Right cardiac atrium (tissue), 5 donors: ENCODE data around the gene CCDC15. TPM values are rescaled to one million over a fixed set of nuclear protein-coding genes. Genes with fewer than 3 reads are reported as not detected.

Experiments
- ATAC-seq, 2 donors: fragments of 200-7000 bp; cut with Tn5 transposase; one replicate each; pipeline versions ENCODE4 v1.8.0 to v1.9.1; 2020; ENCODE audit warnings: moderate library complexity in 2 of 2, mild to moderate bottlenecking in 1 of 2
- DNase-seq, 3 donors: peaks; one replicate each; pipeline ENCODE4 v3.0.0-alpha.2; 2020
- H3K27ac ChIP-seq: one replicate; pipeline ENCODE4 v1.5.1; 2013; ENCODE audit warnings: mild to moderate bottlenecking, low read length, control low read depth, moderate library complexity
- H3K27me3 ChIP-seq: one replicate; pipeline ENCODE4 v1.6.1; 2013; ENCODE audit not compliant: control insufficient read depth, insufficient read depth
- H3K4me1 ChIP-seq: one replicate; pipeline ENCODE4 v1.6.1; 2013; ENCODE audit warnings: low read length; ENCODE audit not compliant: control insufficient read depth, insufficient read depth
- H3K4me3 ChIP-seq: one replicate; pipeline ENCODE4 v1.5.1; 2013; ENCODE audit warnings: low read length, control low read depth
- H3K9me3 ChIP-seq: one replicate; pipeline ENCODE4 v1.6.1; 2013; ENCODE audit warnings: low read length; ENCODE audit not compliant: control insufficient read depth
- WGBS: extraction: QIAGEN DNeasy Blood & Tissue Kit; methylation state at CpG from one replicate; pipeline ENCODE4 v1.1.7; 2013; 5-methylcytosine and 5-hydroxymethylcytosine counted together
- intact Hi-C, 4 donors: fragments of 100-400 bp; cut with DNase I; formaldehyde crosslinking; loops; one replicate each; pipeline versions ENCODE4 v1.11.0 to v1.14.0; 2022 to 2023
- polyA plus RNA-seq: library from polyadenylated mRNA; stranded (reverse); fragments of 200-250 nt; gene quantifications from one replicate; pipeline ENCODE4 v1.2.3, GENCODE V29; 2013
- total RNA-seq, 4 donors: library from RNA; stranded (reverse); fragmentation: NEBNext Ultra II Directional; extraction: Animal tissue kit (Norgen Biotek cat#: 25700); gene quantifications; one replicate each; pipeline ENCODE4 v1.2.1, GENCODE V29; 2021
- donor health status: healthy with polysubstance abuse.
- donor health status: DM: no; HTN: yes; CAD: no.
- donor health status: DM: no; HTN: no; CAD: no.
- donor health status: DM: no; HTN: yes; CAD: no; lungs with severe emphysema.
- donor health status: DM: yes; HTN: yes; CAD: no.

The CCDC15 gene
- total and polyA plus RNA-seq, 5 donors, result 0.09 to 0.47 (median 0.25) TPM

DNA sequence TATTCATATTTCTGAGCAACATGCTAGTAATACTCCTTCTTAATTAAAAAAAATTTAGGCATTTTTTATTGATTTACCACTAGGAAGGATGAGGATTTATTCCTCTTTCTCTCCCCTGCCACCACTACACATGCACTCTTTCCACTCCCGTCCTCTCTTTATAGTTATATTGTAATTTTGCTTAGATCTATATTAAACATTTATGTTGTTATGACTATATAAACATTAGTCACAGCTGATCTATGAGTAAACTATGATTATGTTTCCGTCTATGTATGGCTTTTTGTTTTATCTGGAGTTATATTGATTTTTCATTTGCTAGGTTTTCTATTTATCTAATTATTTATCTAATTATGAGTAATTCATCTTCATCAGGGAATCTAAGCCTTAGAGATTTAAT, 17.8 kb downstream of the CCDC15 start:
- Histone ChIP-seq H3K9me3 (no peaks in the 10 kb centered on the region), H3K27me3 (no peaks in the 10 kb centered on the region), H3K27ac (no peak overlapping the region), H3K4me3 (no peak overlapping the region), H3K4me1 (no peaks in the 10 kb centered on the region)
- ATAC-seq (no peak), DNase-seq (no peak)
- 95% methylated on average over 2 of the region's 2 CpGs for WGBS
- intact Hi-C loops, result no loop called here

GRCh38 chr11:124976531-124976930, 22.5 kb downstream of the CCDC15 start:
- no peak for ATAC-seq
- Histone ChIP-seq H3K27me3 (no peaks in the 10 kb centered on the region), H3K4me1 (no peaks in the 10 kb centered on the region), H3K4me3 (no peak overlapping the region), H3K27ac (no peak overlapping the region), H3K9me3 (no peaks in the 10 kb centered on the region)
- WGBS, result 87% methylated on average over 3 of the region's 3 CpGs
- DNase-seq, result no peak
- intact Hi-C loops, result no loop called here

GRCh38 chr11:124977006-124977405, 23.0 kb downstream of the CCDC15 start:
- ATAC-seq (no peak), DNase-seq (no peak)
- Histone ChIP-seq H3K4me1 (no peaks in the 10 kb centered on the region), H3K27ac (no peak overlapping the region), H3K9me3 (no peaks in the 10 kb centered on the region), H3K27me3 (no peaks in the 10 kb centered on the region), H3K4me3 (no peak overlapping the region)
- WGBS, result 76% methylated on average over 2 of the region's 2 CpGs
- intact Hi-C loops, result no loop called here

DNA sequence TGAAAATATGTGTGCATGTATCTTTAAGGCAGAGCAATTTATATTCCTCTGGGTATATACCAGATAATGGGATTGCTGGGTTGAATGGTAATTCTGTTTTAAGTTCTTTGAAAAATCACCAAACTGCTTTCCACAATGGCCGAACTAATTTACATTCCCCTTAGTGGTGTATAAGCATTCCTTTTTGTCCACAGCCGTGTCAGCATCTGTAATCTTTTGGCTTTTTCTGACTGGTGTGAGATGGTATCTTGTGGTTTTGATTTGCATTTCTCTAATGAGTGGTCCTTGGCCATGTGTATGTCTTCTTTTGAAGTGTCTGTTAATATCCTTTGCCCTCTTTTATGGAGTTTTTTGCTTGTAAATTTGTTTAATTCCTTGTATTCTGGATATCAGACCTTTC, 24.3 kb downstream of the CCDC15 start:
- Histone ChIP-seq H3K4me3 (no peak overlapping the region), H3K9me3 (no peaks in the 10 kb centered on the region), H3K27me3 (no peaks in the 10 kb centered on the region), H3K4me1 (no peaks in the 10 kb centered on the region), H3K27ac (no peak overlapping the region)
- WGBS, result 93% methylated on average over 2 of the region's 2 CpGs
- intact Hi-C loops, result no loop called here
- DNase-seq, result no peak
- no peak for ATAC-seq

DNA sequence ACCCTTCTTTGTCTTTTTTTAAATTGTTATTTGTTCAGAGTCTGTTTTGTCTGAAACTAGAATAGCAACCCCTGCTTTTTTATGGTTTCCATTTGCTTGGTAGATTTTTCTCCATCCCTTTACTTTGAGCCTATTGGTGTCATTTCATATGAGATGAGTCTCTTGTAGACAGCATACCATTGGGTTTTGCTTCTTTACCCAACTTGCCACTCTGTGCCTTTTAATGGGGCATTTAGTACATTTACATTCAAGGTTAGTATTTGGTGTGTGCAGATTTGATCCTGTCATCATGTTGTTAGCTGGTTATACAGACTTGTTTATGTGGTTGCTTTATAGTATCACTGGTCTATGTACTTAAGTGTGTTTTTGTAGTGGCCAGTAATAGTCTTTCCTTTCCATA, 28.0 kb downstream of the CCDC15 start:
- ATAC-seq (no peak), DNase-seq (no peak)
- no peaks in the 10 kb centered on the region for H3K27me3 ChIP-seq
- H3K27ac ChIP-seq, result no peak overlapping the region
- no peaks in the 10 kb centered on the region for H3K4me1 ChIP-seq
- no peak overlapping the region for H3K4me3 ChIP-seq
- intact Hi-C loops, result no loop called here
- no peaks in the 10 kb centered on the region for H3K9me3 ChIP-seq

DNA sequence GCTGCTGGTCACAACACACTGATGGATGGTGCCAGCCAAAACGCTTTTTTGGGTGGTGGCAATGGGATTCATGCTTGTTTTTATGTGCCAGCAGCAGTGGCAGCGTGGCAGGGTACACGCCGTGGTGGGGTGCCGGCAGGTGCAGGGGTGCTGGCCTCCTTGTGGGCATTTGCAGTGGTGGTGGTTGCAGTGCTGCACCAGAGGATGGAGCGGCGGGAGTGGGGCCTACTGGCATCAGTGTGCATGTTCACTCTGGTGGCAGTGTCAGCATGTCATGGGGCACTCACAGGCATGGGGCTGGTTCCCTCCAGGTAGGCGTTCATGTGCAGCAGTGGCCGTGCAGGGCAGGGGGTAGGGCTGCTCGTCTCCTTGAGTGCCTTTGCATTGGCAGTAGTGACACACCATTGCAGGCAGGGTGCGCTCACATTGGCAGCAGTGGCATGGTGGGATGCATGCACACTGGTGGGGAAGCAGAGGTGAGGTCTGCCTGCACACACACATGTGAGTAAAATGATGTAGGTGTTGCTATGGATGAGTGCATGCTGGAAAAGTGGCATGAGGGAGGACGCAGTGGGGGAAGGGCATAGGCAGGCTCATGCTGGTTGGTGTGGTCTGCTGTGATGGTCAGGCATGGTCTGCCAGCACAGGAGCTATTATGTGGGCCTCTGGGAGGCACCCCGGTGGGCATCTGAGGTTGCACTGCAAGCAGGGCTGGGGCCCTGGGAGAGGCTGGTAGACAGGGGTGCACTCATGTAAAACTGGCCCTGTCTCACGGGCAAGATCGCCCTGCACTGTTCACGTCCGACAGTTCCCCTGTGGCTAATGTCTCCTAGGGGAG, 29.9 kb downstream of the CCDC15 start:
- H3K4me1 ChIP-seq, result no peaks in the 10 kb centered on the region
- H3K9me3 ChIP-seq, result no peaks in the 10 kb centered on the region
- intact Hi-C loops, result no loop called here
- H3K4me3 ChIP-seq, result no peak overlapping the region
- whole genome bisulfite sequencing, result 96% methylated on average over 17 of the region's 17 CpGs
- H3K27me3 ChIP-seq, result no peaks in the 10 kb centered on the region
- DNase-seq, result peak in 2 of 3 donors; percentile 13 to 14
- H3K27ac ChIP-seq, result no peak overlapping the region
- no peak for ATAC-seq

DNA sequence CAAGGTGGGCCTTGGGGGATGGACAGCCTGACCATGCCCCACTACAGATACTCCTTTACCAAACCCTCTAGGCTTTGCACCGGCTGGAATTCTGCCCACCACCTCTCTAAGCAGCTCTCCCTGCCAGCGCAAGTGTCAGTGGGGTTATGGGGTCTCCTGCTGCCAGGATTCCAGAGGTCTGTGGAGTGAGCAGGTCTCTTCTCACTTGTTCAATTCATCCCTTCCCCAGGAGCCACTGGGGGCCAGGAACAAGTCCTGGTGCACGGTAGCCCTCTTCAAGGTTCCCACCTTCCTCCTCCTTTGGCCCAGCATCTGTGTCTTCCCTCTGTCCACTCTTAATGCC, 30.5 kb downstream of the CCDC15 start:
- intact Hi-C loops, result no loop called here
- no peaks in the 10 kb centered on the region for H3K27me3 ChIP-seq
- 94% methylated on average over 3 of the region's 3 CpGs for WGBS
- no peak overlapping the region for H3K4me3 ChIP-seq
- no peaks in the 10 kb centered on the region for H3K4me1 ChIP-seq
- DNase-seq (no peak), ATAC-seq (no peak)
- H3K27ac ChIP-seq, result no peak overlapping the region
- no peaks in the 10 kb centered on the region for H3K9me3 ChIP-seq

DNA sequence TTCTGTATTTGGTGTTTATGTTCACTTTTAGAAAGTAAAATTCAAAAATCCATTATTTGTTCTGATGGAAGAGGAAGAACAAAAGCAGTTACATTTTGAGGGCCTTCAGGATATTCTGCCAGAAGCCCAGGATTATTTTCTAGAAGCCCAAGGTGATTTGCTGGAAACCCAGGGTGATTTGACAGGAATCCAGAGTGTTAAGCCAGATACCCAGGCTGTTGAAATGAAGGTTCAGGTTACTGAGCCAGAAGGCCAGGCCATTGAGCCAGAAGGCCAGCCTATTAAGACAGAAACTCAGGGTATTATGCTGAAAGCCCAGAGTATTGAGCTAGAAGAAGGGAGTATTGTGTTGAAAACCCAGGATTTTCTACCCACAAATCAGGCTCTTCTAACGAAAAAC, 33.1 kb downstream of the CCDC15 start:
- ATAC-seq (no peak), DNase-seq (no peak)
- Histone ChIP-seq H3K9me3 (no peaks in the 10 kb centered on the region), H3K4me3 (no peak overlapping the region), H3K27ac (no peak overlapping the region), H3K27me3 (no peaks in the 10 kb centered on the region), H3K4me1 (no peaks in the 10 kb centered on the region)
- 90% methylated on average over 1 of the region's 1 CpG for WGBS
- intact Hi-C loops, result no loop called here

DNA sequence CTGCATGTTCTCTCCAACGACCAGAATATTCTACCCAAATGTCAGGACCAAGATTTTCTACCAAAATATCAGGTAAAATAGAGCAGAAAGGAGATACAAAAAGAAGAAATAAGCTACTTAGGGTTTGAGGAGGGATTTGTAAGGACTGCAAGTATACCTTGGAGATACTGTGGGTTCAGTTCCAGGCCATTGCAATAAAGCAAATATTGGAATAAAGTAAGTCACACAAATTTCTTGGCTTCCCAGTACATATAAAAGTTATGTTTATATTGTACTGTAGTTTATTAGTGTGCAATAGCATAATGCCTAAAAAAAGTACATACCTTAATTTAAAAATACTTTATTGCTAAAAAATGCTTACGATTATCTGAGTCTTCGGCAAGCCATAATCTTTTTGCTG, 34.1 kb downstream of the CCDC15 start:
- no peak for ATAC-seq
- intact Hi-C loops, result no loop called here
- 91% methylated on average over 3 of the region's 3 CpGs for WGBS
- Histone ChIP-seq H3K9me3 (no peaks in the 10 kb centered on the region), H3K27ac (no peak overlapping the region), H3K4me1 (no peaks in the 10 kb centered on the region), H3K27me3 (no peaks in the 10 kb centered on the region), H3K4me3 (no peak overlapping the region)
- no peak for DNase-seq

DNA sequence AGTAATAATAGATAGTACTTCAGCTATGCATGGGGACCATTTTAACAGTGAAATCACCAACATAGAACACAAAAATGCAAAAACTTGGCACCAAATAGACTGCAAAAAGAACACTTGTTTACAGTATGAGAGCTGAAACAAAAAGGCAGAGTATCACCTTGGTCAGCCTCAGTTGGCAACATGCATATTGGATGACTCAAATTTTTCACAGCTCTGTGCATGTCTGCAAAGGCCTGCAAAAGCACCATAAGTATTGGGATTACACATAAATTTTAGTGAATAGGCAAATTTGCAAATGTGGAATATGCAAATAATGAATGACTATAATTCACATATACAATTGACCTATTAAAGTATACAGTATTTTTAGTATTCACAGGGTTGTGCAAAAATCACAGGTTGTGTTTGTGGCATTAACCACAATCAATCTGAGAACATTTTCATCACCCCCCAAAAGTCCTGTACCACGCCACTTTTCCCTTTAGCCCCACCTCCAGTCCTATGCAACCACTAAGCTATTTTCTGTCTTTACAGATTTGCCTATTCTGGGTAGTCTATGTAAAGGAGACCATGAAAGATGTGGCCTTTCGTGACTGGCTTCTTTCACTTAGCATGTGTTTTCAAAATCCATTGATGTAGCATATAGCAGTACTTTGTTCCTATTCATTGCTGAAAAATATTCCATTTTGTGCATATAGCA, 47.2 kb downstream of the CCDC15 start:
- H3K27me3 ChIP-seq, result no peaks in the 10 kb centered on the region
- H3K27ac ChIP-seq, result no peak overlapping the region
- H3K4me1 ChIP-seq, result no peaks in the 10 kb centered on the region
- no peak for ATAC-seq
- no peak for DNase-seq
- H3K4me3 ChIP-seq, result no peak overlapping the region
- no peaks in the 10 kb centered on the region for H3K9me3 ChIP-seq
- intact Hi-C loops, result no loop called here
- WGBS, result 97% methylated on average over 2 of the region's 2 CpGs

DNA sequence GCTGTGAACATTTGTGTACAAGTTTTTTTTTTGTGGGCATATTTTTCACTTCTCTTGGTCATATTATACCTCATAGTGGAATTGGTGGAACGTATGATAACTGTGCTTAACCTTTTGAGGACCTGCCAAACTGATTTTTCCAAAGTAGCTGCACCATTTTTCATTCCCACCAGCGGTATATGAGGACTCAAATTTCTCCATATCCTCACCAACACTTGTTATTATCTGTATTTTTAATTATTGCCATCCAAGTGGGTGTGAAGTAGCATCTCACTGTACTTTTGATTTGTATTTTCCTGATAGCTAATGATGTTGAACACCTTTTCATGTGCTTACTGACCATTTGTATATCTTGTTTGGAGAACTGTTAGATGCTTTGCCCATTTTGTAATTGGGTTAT, 47.8 kb downstream of the CCDC15 start:
- ATAC-seq (no peak), DNase-seq (no peak)
- intact Hi-C loops, result no loop called here
- Histone ChIP-seq H3K27me3 (no peaks in the 10 kb centered on the region), H3K4me1 (no peaks in the 10 kb centered on the region), H3K9me3 (no peaks in the 10 kb centered on the region), H3K4me3 (no peak overlapping the region), H3K27ac (no peak overlapping the region)
- 93% methylated on average over 2 of the region's 2 CpGs for WGBS
